Erythroblast (primary cell): ENCODE measurements around the gene TRPV5.

Experiments
- GATA1 ChIP-seq: IDR thresholded peaks from 2 replicates; pipeline ENCODE4 v1.6.1; 2011; ENCODE audit warnings: low read depth, mild to moderate bottlenecking, control low read depth, low read length, moderate library complexity
- POLR2A ChIP-seq: IDR thresholded peaks from 2 replicates; pipeline ENCODE4 v1.6.1; 2011; ENCODE audit warnings: mild to moderate bottlenecking, low read length

GRCh38 chr7:142910481-142910880 lies 23.1 kb downstream of the TRPV5 start:
- TF ChIP-seq POLR2A (no peak), GATA1 (no peak)
